NCI-H187 treated with DMSO at 0.1 percent for 48 hours (cell line): ENCODE data around the gene LARP4.
"Not testable (repeated sequence)": the region's sequence is repeated elsewhere in the genome, so short reads cannot be mapped to it uniquely, and the experiment has no call there.

ENCODE experiments used
- DNase-seq: peaks from one replicate; lab custom pipeline; 2025; lab: John Stamatoyannopoulos, UW

Gene LARP4

DNA sequence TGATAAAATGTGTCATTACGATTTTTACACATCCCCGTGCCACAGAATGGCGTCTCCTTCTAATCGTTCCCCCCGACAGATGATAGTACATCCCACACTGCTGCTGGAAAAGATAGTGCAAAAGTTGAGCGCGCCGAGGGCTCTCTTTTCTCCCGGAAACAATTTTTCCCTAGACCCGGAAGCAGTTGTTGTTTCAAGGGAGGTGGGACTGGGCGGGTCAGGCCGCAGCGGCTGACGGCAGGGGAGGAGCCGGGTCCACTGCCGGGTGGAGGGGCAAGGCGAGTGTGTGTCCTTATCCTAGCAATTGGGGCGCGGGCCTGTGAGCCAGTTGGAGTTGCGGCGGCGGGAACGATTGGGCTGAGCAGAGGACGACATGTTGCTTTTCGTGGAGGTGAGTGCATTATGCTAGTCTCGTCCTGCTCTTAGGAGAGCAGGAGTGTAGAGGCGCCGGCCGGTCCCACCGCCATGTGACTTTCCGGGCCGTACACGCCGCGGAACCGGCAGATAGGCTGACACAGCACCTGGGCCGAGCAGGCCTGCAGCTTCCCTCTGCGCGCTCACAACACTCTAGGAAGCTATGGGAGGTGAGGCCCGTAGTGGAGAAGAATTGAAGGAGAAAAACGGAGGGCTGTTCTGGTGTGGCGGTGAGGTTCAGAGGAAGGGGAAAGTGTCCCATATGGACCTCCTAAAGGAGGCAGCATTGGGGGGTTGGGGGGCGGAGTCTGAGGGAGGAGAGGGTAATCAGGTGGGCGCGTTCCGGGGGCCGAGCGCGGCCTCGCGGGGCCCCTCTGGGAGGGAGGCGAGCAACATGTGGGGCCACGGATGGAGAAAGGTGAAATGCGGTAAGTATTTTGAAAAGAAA is at the start of gene LARP4:
TSS of gene LARP4 (plus strand) at position 248 of the 862 bp plus-strand sequence. CDS start at position 374, 126 bp downstream.
- peak; percentile 97 for DNase-seq

DNA sequence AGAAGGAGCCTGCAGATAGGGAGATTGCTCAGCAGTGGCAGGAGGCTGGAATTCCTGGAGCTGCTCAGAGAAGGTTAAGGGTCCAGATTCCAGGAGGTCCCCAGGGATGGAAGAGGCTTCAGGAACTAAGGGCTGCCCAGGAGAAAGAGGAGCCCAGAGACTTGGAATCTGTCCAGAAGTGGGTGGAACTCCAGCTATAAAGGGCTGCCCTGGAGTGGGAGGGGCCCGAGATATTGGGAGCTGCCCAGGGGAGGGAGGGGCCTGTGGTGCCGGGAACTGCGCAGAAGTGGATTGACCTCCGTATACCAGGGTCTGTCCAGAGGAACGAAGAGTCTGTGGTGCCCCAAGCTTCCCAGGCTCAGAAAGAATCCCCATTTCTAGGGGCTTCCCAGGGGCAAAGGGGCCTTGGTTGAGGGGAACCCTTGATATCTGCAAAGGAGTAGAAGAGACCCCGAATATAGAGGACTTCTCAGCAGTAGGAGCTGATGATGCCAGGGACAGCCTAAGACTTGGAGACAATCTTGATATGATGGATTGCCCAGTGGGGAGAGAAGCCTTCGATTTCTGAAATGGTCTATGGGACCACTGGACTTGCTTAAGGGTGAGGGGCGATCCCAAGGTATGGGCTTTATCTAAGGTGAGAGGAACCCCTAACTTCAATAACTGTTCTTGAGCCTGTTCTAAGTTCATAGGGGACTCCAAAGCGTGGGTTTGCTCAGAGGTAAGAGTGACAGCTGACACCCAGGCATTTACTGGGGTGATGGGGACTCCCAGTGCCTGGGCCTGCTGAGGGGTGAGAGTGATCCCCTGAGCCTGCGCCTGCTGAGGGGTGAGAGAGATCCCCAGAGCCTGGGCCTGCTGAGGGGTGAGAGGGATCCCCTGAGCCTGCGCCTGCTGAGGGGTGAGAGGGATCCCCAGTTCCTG is 49.3 kb upstream of the LARP4 start:
- no peak for DNase-seq

DNA sequence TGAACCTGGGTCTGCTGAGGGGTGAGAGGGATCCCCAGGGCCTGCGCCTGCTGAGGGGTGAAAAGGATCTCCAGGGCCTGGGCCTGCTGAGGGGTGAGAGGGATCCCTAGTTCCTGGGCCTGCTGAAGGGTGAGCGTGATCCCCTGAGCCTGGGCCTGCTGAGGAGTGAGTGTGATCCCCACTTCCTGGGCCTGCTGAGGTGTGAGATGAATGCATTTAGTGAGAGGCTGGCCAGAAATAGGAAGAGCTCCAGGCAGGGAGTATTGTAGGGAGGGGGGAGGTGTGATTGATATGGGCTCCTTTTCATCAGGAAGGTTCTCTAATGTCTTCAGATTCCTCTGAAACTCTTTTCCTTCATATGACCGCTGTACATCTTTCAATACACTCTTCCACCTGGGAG is 47.3 kb upstream of the LARP4 start:
- no peak for DNase-seq

DNA sequence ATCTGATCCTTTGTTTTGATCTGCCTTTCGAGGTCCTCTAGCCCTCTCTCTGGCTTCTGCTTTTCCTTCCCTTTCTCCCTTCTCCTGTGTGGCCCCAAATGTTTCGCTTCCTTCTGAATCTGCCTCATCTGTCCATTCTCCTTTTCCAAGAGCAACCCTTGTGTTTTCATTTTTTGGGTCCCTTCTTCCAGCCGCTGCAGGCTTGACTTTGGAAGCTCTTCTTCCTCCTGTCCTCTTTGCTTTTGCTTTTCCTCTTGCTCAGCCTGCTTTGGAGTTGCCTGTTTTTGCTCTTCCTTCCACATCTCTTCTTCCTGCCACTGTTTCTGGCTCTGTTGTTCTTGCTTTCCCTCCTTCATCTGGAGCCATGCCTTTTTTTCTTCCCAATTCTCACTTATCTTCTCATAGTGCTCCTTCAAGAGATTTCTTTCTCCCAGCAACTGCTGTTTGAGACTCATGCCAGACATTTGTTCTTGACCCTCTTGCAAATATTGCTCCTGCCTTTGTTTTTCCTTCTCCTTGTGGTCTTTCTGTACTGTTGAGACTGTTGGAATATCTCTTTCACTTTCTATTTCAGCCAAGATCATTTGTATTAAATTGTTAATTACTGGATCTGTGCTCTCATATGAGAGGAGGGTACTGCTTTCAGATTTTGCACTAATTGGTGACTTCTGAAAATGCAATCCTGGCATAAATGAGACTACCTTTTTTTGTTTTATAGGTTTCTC is 46.7 kb upstream of the LARP4 start:
- DNase-seq, result no peak

DNA sequence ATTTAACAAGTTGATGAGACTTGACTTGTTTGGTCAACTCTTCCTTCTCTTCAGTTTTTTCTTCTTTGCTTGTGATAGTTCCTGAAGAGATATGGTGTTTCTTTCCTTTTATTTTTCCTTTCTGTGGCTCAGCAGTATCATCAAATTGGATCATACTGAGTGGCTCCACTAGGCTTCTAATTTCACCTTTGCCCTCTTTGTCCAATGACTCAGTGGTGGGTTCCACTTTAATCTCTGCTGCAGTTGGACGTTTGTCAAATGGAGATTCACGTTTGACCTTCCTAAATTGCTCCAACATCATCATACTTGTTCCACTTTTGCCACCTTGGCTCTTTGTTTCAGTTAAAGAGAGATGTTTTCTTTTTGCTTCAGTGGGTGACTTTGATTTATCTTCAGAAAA is 45.8 kb upstream of the LARP4 start:
- no peak for DNase-seq

DNA sequence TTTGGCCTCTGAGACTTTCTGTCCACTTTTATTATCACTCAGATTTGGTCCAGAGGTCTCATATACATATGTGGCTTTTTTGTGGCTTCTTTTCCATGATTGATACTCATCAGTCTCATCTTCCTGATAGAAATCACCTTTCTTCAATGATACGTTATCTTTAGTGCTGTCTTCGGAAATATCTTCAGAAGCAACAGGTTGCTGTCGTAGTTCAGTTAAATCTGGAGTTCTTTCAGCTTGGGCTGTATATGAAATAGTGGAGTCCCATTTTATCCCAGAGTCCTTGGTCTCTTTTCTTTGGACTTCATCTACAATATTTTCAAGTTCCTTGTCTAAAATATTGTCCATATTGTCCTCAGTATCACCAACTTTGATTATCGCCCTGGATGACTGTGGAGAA is 45.3 kb upstream of the LARP4 start:
- no peak for DNase-seq

DNA sequence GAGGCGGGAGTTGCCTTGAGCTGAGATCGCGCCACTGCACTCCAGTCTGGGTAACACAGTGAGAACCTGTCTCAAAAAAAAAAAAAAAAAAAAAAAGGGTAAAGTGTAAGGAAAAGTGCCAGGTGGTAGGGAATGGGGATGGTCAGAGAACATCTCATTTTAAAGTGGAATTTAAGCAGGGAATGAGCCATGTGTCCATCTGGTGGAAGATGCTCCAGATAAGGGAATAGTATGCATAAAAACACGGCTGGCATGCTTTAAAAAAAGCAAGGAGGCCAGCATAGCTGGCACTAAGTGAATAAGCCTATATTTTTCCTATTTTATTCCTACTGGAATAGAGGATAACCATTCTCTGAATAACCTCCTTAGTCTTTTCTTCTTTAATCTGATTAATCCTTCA is 38.0 kb upstream of the LARP4 start:
- no peak for DNase-seq

DNA sequence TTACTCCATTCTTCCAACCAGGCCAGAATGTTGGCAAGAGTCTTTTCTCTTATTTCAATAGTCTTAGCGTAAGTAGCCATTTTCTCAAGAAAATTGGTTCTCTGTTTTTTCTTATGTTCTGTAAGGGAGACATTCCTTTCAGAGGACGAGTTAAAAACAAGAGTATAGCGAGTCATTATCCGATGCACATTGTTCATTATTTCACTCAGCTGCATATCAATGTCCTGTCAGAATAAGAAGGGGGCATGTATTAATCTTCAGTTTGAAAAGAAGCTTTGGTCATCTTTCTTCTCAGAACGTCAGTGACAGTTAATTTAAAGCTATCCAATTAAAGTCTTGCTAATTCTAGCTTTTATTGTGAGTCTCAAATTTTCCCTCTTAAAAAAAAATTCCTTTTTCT is 37.5 kb upstream of the LARP4 start:
- no peak for DNase-seq

DNA sequence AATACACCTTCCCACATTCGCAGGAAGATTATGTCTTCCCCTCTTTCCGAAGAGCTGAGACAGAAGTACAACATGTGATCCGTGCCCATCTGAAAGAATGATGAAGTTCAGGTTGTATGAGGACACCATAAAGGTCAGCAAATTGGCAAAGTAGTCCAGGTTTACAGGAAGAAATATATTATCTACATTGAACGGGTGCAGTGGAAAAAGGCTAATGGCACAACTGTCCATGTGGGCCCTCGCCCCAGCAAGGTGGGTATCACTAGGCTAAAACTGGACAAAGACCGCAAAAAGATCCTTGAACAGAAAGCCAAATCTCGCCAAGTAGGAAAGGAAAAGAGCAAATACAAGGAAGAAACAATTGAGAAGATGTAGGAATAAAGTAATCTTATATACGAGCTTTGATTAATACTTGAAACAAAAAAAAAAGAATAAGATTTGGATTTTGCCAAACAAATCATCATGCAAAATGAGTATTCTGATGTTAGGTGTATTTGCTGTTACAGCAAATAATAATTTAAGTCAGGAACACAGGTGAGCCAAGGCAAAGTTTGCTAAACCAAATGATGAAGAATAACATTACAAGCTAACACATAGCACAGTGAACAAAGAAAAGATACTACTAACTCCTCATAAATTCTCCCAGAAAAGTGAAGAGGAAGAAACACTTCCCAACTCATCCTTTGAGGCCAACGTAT is 34.8 kb upstream of the LARP4 start:
- no peak for DNase-seq

DNA sequence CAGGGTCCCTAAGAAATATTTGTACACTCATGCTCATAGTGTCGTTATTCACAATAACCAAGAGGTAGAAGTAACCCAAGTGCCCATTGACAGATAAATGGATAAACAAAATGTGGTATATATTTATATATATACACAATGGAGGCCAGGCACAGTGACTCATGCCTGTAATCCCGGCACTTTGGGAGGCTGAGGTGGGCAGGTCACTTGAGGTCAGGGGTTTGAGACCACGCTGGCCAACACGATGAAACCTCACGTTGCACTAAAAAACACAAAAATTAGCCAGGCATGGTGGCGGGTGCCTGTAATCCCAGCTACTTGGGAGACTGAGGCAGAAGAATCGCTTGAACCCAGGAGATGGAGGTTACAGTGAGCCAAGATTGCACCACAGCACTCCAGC is 30.0 kb upstream of the LARP4 start:
- DNase-seq, result not testable (repeated sequence)

DNA sequence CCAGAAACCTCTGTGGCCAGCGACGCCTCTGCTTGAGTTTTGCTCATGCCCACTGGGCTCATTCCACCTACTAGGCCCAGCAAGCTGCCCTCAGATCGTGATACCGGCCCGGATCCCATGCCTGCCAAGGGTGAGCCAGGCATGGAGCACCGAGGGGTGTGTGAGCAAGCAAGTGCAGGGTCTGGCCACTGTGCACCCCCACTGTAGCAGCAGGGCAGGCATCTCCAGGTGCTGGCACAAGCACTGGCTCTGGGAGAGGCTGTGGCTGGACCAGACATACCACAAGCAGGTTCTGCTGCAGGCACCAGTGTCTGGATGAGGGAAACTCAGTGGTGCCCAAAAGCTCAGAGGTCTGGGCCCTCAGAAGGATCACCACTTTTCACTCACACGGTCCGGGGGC is 24.9 kb upstream of the LARP4 start:
- DNase-seq, result no peak

DNA sequence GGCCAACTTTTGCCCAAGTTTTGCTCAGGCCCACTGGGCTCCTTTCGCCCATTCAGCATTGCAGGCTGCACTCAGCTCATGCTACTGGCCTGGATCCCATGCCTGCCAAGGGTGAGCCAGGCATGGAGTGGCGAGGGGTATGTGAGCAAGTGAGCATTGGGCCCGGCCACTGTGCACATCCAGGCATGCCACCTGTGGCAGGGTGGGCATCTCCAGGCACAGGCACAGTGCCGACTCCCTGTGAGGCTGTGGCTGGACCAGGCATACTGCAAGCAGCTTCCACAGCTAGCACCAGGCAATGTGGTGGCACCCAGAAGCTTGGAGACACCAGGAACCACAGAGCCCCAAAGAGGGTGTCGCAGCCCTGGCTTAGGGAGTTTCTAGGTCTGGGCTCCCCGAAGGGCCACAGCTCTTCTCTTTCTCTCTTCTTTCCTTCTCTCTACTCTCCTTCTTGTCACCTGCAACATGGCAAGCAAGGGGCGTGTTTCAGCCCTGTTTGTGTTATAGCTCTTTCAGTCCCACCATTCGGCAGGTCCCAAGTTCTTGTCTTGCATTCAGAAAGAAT is 19.8 kb upstream of the LARP4 start:
- DNase-seq, result no peak

DNA sequence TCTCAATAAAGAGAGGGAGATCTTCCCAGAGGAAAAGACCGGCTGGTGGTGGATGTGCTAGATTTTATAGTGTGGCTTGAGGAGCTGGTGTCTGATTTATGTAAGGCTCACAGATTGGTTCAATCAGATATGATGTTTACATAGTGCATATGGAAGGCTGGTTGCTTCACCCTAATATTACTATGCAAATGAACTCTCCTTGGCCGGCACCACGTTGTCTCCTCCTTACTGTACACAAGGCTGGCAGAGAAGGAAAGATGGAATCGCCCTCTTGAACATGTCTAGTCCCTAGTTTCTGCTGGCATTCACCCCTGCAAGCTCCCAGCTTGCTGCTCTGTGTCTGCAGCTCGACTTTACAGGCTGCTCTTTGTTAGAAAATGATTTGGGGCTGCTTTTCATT is 13.2 kb upstream of the LARP4 start:
- DNase-seq, result no peak

DNA sequence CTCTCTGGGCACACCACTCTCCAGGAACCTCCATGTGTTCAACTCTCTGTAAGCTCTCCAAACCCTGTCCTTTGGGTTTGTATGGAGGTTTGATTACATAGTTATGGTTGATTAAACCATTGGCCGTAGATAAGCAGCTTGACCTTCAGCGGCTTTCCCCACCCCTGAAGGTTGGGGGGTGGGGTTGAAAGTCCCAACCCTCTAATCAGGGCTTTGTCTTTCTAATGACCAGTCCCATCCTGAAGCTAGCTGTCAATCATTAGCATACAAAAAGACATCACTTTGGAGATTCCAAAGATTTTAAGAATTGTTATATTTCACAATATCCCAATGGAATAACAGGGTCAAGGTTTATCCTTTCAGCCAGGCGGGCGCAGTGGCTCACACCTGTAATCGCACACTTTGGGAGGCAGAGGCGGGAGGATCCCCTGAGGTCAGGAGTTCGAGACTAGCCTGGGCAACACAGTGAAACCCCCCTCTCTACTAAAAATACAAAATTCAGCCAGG is 12.7 kb upstream of the LARP4 start:
- DNase-seq, result no peak

DNA sequence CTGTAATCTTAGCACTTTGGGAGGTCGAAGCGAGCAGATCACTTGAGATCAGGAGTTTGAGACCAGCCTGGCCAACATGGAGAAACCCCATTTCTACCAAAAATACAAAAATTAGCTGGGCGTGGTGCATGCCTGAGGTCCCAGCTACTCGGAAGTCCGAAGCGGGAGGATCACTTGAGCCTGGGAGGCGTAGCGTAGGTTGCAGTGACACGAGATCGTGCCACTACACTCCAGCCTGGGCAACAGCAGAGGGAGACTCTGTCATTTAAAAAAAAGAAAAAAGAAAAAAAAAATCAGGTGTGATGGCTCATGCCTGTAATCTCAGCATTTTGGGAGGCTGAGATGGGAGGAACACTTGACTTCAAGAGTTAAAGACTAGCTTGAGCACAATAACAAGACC is 11.9 kb upstream of the LARP4 start:
- not testable (repeated sequence) for DNase-seq

DNA sequence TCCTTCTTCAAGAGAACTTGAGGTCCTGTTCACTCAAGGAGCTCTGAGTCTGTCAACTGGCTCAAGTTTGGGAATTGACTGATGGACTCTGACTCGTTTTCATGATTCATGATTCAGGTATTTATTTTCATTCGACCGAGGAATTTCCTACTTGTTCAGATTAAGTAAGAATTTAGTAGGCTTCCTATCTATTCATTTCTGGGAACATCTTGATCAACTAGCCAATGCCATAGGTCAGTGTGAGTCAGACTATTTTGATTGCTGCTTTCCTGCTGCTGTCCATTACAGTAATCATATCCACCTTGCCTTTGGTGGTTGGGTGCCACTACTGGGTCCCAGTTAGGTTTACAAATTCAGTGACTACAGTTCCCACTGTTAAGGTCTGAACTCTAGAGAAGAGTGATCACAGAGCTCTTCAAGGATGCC is 10.4 kb upstream of the LARP4 start:
- no peak for DNase-seq

DNA sequence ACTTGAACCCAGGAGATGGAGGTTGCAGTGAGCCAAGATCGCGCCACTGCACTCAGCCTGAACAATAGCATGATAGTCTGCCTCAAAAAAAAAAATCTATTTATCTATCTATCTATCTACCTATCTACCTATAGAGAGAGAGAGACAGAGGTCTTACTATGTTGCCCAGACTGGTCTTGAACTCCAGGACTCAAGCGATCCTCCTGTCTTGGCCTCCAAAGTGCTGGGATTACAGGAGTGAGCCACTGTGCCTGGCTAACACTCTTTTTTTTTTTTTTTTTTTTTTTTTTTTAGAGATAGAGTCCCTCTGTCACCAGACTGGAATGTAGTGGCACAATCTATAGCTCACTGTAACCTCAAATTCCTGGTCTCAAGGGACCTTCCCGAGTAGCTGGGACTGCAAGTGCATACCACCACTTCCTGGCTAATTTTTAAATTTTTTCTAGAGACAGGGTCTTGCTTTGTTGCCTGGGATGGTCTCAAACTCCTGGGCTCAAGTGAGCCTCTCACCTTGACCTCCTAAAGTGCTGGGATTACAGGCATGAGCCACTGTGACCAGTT is 6.1 kb upstream of the LARP4 start:
- no peak for DNase-seq

DNA sequence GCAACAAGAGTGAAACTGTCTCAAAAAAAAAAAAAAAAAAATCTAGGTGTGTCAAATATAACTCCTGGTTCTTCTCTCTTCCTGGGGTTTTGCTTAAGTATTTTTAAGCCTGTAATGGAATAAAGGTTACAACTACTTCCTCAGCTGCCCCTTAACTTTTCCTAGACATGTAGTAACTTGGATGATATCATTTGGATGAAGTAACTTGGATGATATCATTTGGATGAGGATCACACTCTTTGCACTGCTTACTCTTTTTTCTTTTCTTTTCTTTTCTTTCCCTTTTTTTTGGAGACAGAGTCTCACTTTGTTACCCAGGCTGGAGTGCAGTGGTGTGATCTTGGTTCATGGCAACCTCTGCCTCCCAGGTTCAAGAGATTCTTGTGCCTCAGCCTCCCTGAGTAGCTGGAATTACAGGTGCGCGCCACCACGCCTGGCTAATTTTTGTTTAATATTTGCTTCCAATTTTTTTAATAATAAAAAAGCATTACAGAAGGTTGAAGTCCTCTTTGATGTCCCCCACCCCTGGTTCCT is 3.5 kb upstream of the LARP4 start:
- DNase-seq, result no peak

DNA sequence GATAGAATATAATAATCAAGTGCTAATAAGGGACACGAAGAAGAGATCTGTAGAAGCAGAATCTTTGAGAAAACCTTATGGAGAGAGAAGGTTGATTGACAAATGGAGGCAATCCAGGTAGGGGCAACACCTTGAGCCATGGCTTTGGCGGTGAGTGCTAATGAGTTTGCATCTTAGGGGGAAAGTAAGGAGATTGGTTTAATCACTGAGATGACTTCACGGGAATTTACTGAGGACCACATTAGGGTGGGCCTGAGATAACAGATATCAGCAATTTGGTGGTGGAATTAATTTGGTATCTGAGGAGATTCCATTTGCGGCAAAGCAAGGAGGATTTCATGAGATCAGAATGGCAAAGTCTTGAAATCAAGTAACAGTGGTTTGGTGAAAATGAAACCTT is 1.8 kb upstream of the LARP4 start:
- no peak for DNase-seq

DNA sequence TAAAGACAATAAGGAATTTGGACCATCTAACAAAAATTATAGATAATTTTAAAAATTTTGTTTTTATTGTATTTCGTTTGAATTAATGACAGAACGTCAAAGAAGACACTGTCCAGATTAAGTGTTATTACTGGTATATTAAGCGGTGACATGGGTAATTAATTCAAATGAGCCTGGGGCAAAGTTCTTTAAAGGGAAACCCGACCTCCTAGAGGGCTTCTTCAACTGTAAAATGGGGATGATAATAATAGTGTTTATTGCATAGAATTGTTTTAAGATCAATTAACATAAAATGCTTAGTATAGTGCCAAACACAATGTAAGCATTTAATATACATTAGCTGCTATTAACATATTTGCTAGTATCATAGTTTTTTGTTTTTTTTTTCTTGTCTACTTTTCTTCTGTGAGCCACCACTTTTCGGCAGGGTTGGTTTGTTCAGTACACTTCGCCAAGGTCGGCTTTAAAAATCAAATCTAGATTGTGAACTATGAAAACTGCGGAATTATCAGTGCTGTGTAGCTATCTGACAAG is 514 bp upstream of the LARP4 start:
- no peak for DNase-seq
